Measurements from ENCODE around the gene CASP1.

Gene CASP1

DNA sequence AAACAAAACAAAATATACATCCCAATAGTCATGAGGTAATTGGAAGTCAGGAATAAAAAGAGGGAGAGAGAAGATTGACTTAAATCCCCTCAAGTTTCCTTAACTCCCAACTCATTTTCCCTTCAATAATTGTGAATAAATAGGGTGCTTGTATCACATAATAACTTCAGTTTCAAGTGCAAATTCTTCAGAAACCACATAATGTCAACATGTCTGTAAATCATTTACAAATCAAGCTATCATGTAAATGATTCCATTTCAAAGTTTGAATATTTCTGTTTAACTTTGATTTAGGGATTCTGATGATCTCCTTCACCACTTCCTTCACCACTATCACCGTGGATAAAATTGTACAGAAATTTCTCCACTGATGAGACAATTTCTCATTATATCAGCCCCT, 35.2 kb downstream of the CASP1 start:
- DNase-seq (ENCODE audit: low read depth) = no peak
- H3K4me3 ChIP-seq (ENCODE audit: low read depth, low read length) = no peak overlapping the region

DNA sequence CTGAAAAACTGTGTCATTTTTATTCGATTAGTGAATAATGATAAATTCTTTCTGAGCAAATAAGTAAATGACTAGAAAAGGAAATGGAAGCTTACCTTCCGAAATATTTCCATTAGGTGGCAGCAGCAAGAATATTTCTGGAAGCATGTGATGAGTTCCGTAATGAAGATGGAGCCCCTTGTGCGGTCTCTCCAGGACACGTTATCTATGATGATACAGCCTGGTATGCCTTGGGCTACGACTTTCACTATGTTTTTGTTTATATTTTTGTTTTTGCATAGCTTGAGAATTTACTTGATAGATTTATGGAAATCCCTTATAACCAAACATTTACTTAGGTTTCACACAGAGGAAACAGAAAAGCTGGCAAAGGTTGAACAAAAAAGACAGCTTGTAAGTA, 37.7 kb downstream of the CASP1 start:
- no peak for DNase-seq (ENCODE audit: low read depth)
- H3K4me3 ChIP-seq (ENCODE audit: low read depth, low read length) = no peak overlapping the region

DNA sequence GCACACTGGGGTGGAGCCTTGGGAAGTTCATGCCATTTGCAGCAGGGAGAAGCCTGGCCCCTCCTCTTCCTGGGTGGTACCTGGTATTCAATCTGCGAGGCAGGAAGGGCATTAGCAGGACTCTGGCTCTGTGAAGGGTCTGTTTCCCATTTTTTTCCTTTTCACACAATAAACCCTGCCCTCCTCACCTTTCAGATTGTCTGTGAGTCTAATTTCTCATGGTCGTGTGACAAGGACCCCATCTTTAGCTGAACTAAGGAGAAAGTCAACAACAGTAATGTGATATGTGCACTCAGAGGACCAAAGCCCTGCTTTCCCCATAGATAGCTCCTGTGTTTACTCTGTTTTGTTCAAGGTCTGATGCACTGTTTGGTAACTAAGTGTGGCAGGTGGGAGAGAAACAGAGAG, 39.9 kb downstream of the CASP1 start:
- DNase-seq (ENCODE audit: low read depth) = no peak
- no peak overlapping the region for H3K4me3 ChIP-seq (ENCODE audit: low read depth, low read length)

DNA sequence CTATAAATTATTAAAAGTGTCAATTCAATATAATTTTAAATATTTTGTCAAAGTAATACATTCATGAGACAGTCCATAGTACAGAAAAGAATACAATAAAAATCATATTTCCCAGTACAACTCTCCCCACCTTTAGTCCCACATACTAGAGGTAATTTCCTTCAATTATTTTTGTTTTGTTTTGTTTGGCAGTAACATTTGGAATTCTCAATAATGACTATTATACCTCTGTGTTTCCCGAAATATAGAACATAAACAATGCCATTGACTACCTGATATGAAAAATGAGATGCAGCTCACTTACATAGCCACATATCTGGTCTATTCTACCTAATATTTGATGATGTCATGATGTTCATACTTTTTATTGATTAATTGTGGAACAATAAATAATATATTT, 42.2 kb downstream of the CASP1 start:
- no peak overlapping the region for H3K4me3 ChIP-seq (ENCODE audit: low read depth, low read length)

DNA sequence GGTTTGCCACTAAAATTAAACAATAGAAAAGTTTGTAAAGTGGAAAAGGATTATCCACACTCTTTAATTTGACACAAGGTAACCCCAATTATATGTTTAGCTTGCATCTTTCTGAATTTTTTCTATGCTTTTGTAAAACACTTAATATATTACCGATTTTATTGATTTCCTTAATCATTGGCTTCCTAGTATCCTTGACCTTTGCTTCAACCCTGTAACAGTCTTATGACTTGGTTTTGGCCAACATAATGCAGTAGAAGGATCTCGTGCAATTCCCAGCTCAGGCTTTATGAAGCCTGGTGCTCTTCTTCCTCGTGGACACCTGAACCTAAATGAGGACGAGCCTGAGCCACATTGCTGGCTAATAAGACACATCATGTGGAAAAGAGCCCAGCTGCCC, 43.0 kb downstream of the CASP1 start:
- H3K4me3 ChIP-seq (ENCODE audit: low read depth, low read length) = no peak overlapping the region
- DNase-seq (ENCODE audit: low read depth) = no peak

More for the DNA sequence above, 42.2 kb downstream of the CASP1 start:
- DNase-seq (ENCODE audit: low read depth) = no peak

DNA sequence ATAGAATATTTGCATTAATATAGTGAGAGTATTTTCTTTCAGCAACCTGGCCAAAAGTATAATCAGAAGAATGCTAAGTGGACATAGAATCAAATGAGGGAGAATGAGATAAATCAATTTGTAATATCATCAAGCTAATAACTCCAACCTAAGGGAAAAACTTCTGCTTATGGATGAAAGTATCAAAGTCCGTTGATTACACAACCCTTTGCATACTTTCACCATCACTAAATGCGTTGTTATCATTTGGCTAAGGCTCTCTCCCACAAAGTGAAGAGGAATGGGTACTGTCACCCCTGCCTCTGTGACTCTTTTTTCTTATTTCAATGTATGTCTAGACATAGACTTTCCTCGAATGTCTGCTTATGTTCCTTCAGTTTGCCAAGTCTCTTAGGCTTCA, 50.1 kb downstream of the CASP1 start:
- H3K4me3 ChIP-seq (ENCODE audit: low read depth, low read length) = no peak overlapping the region
- no peak for DNase-seq (ENCODE audit: low read depth)

DNA sequence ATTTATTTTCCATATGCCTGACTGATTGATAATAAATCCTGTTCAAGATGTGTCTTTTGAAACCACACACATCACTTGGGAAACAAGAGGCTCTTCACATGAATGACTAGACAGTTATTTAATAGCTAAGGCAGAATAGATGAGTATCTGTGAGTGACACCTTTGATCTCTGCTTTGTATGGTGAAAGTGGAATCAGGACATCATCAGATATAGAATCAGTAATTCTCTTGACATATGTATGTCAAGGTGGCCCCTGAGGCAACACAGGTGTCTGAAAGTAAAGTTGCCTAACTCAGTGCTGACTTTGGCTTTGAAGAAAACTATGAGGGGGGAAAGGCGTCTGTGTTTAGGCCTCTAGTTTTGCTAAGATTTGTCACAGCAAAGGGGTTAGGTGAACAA, 55.1 kb downstream of the CASP1 start:
- no peak overlapping the region for H3K4me3 ChIP-seq (ENCODE audit: low read depth, low read length)

More for the DNA sequence above, 55.1 kb downstream of the CASP1 start:
- no peak for DNase-seq (ENCODE audit: low read depth)
